NCI-H146 treated with DMSO at 0.1 percent for 48 hours (cell line): ENCODE measurements around the gene MKI67.
"Not testable (repeated sequence)": the region's sequence is repeated elsewhere in the genome, so short reads cannot be mapped to it uniquely, and the experiment has no call there.

Experiments used
- DNase-seq: peaks from one replicate; lab custom pipeline; 2025; ENCODE audit not compliant: unreplicated experiment; lab: John Stamatoyannopoulos, UW

MKI67 gene

GRCh38 chr10:128150561-128150960 lies 24.3 kb upstream of the MKI67 start:
- no peak for DNase-seq

- peak; percentile 13 for DNase-seq
Measured at GRCh38 chr10:128150045-128150493, 23.8 kb upstream of the MKI67 start.

- DNase-seq, result no peak
Measured at GRCh38 chr10:128149267-128150014, 23.2 kb upstream of the MKI67 start.

GRCh38 chr10:128147669-128148068 lies 21.4 kb upstream of the MKI67 start:
- no peak for DNase-seq

GRCh38 chr10:128147064-128147463 lies 20.8 kb upstream of the MKI67 start:
- DNase-seq, result no peak

- DNase-seq, result no peak
Measured at GRCh38 chr10:128144547-128144946, 18.3 kb upstream of the MKI67 start.

- no peak for DNase-seq
Measured at GRCh38 chr10:128143531-128143930, 17.3 kb upstream of the MKI67 start.

GRCh38 chr10:128140425-128140824 lies 14.2 kb upstream of the MKI67 start:
- DNase-seq, result no peak

GRCh38 chr10:128138429-128138828 lies 12.2 kb upstream of the MKI67 start:
- not testable (repeated sequence) for DNase-seq

GRCh38 chr10:128137877-128138276 lies 11.7 kb upstream of the MKI67 start:
- DNase-seq, result no peak

- DNase-seq, result no peak
Measured at GRCh38 chr10:128130051-128130450, 3.8 kb upstream of the MKI67 start.

- no peak for DNase-seq
Measured at GRCh38 chr10:128128582-128128981, 2.4 kb upstream of the MKI67 start.

- no peak for DNase-seq
Measured at GRCh38 chr10:128125416-128125943, 743 bp downstream of the MKI67 start.

GRCh38 chr10:128124813-128125403 lies 1.3 kb downstream of the MKI67 start:
- no peak for DNase-seq

GRCh38 chr10:128123846-128124245 lies 2.4 kb downstream of the MKI67 start:
- DNase-seq, result no peak

- no peak for DNase-seq
Measured at GRCh38 chr10:128122931-128123330, 3.3 kb downstream of the MKI67 start.

GRCh38 chr10:128121750-128122412 lies 4.3 kb downstream of the MKI67 start:
- no peak for DNase-seq

- no peak for DNase-seq
Measured at GRCh38 chr10:128116851-128117615, 9.2 kb downstream of the MKI67 start.

GRCh38 chr10:128116187-128116586 lies 10.0 kb downstream of the MKI67 start:
- DNase-seq, result no peak

GRCh38 chr10:128115356-128115755 lies 10.9 kb downstream of the MKI67 start:
- no peak for DNase-seq

- no peak for DNase-seq
Measured at GRCh38 chr10:128114901-128115300, 11.3 kb downstream of the MKI67 start.
